Type B pancreatic cell (in vitro differentiated cells): Measurements from ENCODE around the gene CERS6. TPM values are rescaled to one million over a fixed set of nuclear protein-coding genes. Genes with fewer than 3 reads are reported as not detected.

Experiments
- DNase-seq: peaks from one replicate; pipeline ENCODE4 v3.0.0; 2021; ENCODE audit warnings: mixed read lengths; ENCODE audit not compliant: unreplicated experiment; ENCODE audit errors: extremely low spot score
- H3K27ac Mint-ChIP-seq: 2 replicates; pipeline ENCODE4 v1.8.0; 2021; ENCODE audit warnings: mild to moderate bottlenecking, mixed read lengths
- H3K27me3 Mint-ChIP-seq: 2 replicates; pipeline ENCODE4 v1.8.0; 2021; ENCODE audit warnings: mixed read lengths
- H3K36me3 Mint-ChIP-seq: 2 replicates; pipeline ENCODE4 v1.8.0; 2021; ENCODE audit warnings: mixed read lengths
- H3K4me1 Mint-ChIP-seq: one replicate; pipeline ENCODE4 v1.8.0; 2021; ENCODE audit warnings: mixed read lengths; ENCODE audit not compliant: unreplicated experiment
- H3K4me3 Mint-ChIP-seq: 2 replicates; pipeline ENCODE4 v1.8.0; 2021; ENCODE audit warnings: mild to moderate bottlenecking, mixed read lengths
- H3K9me3 Mint-ChIP-seq: 2 replicates; pipeline ENCODE4 v1.8.0; 2021; ENCODE audit warnings: mixed read lengths
- total RNA-seq: library from RNA; stranded (reverse); gene quantifications from 2 replicates; pipeline ENCODE4 v1.2.1, GENCODE V29; 2021; ENCODE audit warnings: low replicate concordance
- TF ChIP-seq, protein P1 (sequence below): fragments of 200-600 bp; sonication (generic); conservative IDR thresholded peaks from 2 replicates; pipeline ENCODE4 v1.5.0; 2021; ENCODE audit warnings: antibody characterized with exemption, mild to moderate bottlenecking

Gene CERS6
- total RNA-seq, 1 donor from 2014 or later = 43.0 TPM

- Mint-ChIP-seq H3K4me1 (peaks cover 16% of the 10 kb centered on the region), H3K36me3 (peaks cover 33% of the 10 kb centered on the region), H3K4me3 (no peak overlapping the region), H3K9me3 (peaks cover 10% of the 10 kb centered on the region), H3K27ac (no peak overlapping the region), H3K27me3 (no peaks in the 10 kb centered on the region)
- TF ChIP-seq, protein P1, sequence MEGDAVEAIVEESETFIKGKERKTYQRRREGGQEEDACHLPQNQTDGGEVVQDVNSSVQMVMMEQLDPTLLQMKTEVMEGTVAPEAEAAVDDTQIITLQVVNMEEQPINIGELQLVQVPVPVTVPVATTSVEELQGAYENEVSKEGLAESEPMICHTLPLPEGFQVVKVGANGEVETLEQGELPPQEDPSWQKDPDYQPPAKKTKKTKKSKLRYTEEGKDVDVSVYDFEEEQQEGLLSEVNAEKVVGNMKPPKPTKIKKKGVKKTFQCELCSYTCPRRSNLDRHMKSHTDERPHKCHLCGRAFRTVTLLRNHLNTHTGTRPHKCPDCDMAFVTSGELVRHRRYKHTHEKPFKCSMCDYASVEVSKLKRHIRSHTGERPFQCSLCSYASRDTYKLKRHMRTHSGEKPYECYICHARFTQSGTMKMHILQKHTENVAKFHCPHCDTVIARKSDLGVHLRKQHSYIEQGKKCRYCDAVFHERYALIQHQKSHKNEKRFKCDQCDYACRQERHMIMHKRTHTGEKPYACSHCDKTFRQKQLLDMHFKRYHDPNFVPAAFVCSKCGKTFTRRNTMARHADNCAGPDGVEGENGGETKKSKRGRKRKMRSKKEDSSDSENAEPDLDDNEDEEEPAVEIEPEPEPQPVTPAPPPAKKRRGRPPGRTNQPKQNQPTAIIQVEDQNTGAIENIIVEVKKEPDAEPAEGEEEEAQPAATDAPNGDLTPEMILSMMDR = no peak
- DNase-seq = no peak
These were observed 87.0 kb downstream of the CERS6 start for GRCh38 chr2:168543037-168543436.

GRCh38 chr2:168543935-168544334, 87.9 kb downstream of the CERS6 start:
- peaks cover 35% of the 10 kb centered on the region for H3K36me3 Mint-ChIP-seq
- TF ChIP-seq, protein P1 = no peak
- no peak overlapping the region for H3K4me3 Mint-ChIP-seq
- DNase-seq = no peak
- peaks cover 10% of the 10 kb centered on the region for H3K9me3 Mint-ChIP-seq
- peaks cover 17% of the 10 kb centered on the region for H3K4me1 Mint-ChIP-seq
- no peak overlapping the region for H3K27ac Mint-ChIP-seq
- no peaks in the 10 kb centered on the region for H3K27me3 Mint-ChIP-seq

GRCh38 chr2:168545439-168546082, 89.5 kb downstream of the CERS6 start:
- no peak for DNase-seq
- Mint-ChIP-seq H3K27me3 (no peaks in the 10 kb centered on the region), H3K36me3 (peaks cover 34% of the 10 kb centered on the region), H3K4me3 (peak overlapping the region; percentile 57), H3K27ac (peak overlapping the region; percentile 96), H3K9me3 (peaks cover 3% of the 10 kb centered on the region), H3K4me1 (peaks cover 17% of the 10 kb centered on the region)
- TF ChIP-seq, protein P1 = no peak

DNA sequence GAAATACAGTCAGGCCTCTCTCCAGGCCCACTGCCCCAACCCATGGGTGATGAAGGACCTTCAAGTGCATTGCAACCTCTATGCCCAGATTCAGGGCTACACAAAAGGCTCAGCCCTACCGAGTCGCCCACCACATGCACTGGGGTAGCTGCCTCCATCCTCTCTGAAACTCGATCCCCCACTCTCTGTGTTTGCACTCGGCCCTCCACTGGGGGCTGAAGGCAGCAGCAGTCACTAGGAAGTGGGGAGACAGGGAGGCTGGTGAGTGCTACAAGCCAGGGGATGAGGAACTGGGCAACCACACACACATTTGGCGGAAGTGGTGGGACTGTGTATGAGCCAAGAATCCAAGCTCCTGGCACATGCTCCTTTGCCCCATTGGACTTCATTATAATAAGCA, 94.6 kb downstream of the CERS6 start:
- no peak for DNase-seq
- TF ChIP-seq, protein P1 = no peak
- Mint-ChIP-seq H3K27ac (no peak overlapping the region), H3K4me1 (peaks cover 9% of the 10 kb centered on the region), H3K36me3 (peaks cover 27% of the 10 kb centered on the region), H3K27me3 (no peaks in the 10 kb centered on the region), H3K9me3 (peaks cover 3% of the 10 kb centered on the region), H3K4me3 (no peak overlapping the region)

GRCh38 chr2:168552450-168552856, 96.4 kb downstream of the CERS6 start:
- Mint-ChIP-seq H3K27me3 (no peaks in the 10 kb centered on the region), H3K4me1 (peaks cover 6% of the 10 kb centered on the region), H3K36me3 (peaks cover 23% of the 10 kb centered on the region), H3K9me3 (no peaks in the 10 kb centered on the region), H3K27ac (peak overlapping the region; percentile 29), H3K4me3 (no peak overlapping the region)
- no peak for DNase-seq
- TF ChIP-seq, protein P1 = no peak

DNA sequence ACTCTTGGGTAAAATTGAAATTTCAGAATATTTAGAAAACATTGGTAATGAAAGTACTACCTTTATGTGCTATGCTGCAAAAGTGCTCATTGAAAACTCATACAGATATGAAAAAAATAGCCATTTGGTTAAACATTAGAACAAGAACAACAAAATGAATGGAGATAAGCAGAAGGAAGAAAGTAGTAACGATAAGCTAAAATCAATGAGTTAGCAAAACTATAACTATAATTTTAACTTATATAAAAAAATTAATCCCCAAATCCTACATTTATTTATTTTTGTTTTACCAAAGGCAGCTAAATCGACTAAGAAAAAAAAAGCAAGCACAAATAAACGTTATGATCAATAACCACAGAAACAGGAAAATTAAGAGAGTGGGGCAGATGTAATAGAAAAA, 99.2 kb downstream of the CERS6 start:
- H3K27me3 Mint-ChIP-seq = no peaks in the 10 kb centered on the region
- no peaks in the 10 kb centered on the region for H3K9me3 Mint-ChIP-seq
- TF ChIP-seq, protein P1 = no peak
- peaks cover 22% of the 10 kb centered on the region for H3K36me3 Mint-ChIP-seq
- no peaks in the 10 kb centered on the region for H3K4me1 Mint-ChIP-seq
- no peak overlapping the region for H3K27ac Mint-ChIP-seq
- H3K4me3 Mint-ChIP-seq = no peak overlapping the region
- DNase-seq = no peak
